Naive thymus-derived CD4-positive, alpha-beta T cell (primary cell): Measurements from ENCODE around the gene STMND1. TPM values are rescaled to one million over a fixed set of nuclear protein-coding genes. Genes with fewer than 3 reads are reported as not detected.
A peak's percentile ranks its signal among the peaks of the same experiment; 100 is the strongest.

Experiments used
- ATAC-seq: fragments of 150-1000 bp; cut with Tn5 transposase; 2 replicates; pipeline ENCODE4 v1.10.0; 2021; ENCODE audit warnings: mild to moderate bottlenecking, moderate library complexity
- CTCF ChIA-PET: fragments of 350-600 bp; sonication (Branson Sonifier 250); formaldehyde crosslinking; loops from one replicate; lab custom pipeline; 2021; ENCODE audit warnings: antibody characterized with exemption; lab: Charles Lee
- POLR2A ChIA-PET: fragments of 350-600 bp; sonication (Branson Sonifier 250); formaldehyde crosslinking; loops from one replicate; lab custom pipeline; 2021; ENCODE audit warnings: antibody characterized with exemption, inconsistent platforms; lab: Charles Lee
- DNase-seq, 9 donors: peaks; one replicate each; pipeline versions ENCODE4 v3.0.0 to v3.0.0-alpha.2; 2020 to 2022; ENCODE audit warnings: mixed read lengths in 1 of 9
- H3K27ac ChIP-seq: one replicate; pipeline ENCODE4 v1.7.0; 2013; ENCODE audit warnings: mild to moderate bottlenecking, low read depth, low read length, moderate library complexity
- H3K27me3 ChIP-seq, 2 donors: one replicate each; pipeline ENCODE4 v1.7.0; 2013; ENCODE audit warnings: low read length in 2 of 2, mild to moderate bottlenecking in 2 of 2, moderate library complexity in 2 of 2; ENCODE audit not compliant: control insufficient read depth in 2 of 2, insufficient read depth in 2 of 2
- H3K36me3 ChIP-seq, 3 experiments: 1 replicate in 2 of 3; 2 replicates in 1 of 3; pipeline ENCODE4 v1.7.0; 2013; ENCODE audit warnings: low read length in 3 of 3, mild to moderate bottlenecking in 3 of 3, moderate library complexity in 1 of 3; ENCODE audit not compliant: insufficient read depth in 3 of 3, control insufficient read depth in 2 of 3
- H3K4me1 ChIP-seq, 2 donors: one replicate each; pipeline ENCODE4 v1.7.0; 2013; ENCODE audit warnings: low read length in 2 of 2, mild to moderate bottlenecking in 2 of 2, moderate library complexity in 1 of 2; ENCODE audit not compliant: control insufficient read depth in 2 of 2, insufficient read depth in 2 of 2
- H3K4me3 ChIP-seq: 2 replicates; pipeline ENCODE4 v1.7.0; 2013; ENCODE audit warnings: mild to moderate bottlenecking, low read length
- H3K9me3 ChIP-seq, 3 experiments: 1 replicate in 2 of 3; 2 replicates in 1 of 3; pipeline ENCODE4 v1.7.0; 2013; ENCODE audit warnings: low read length in 3 of 3; ENCODE audit not compliant: control insufficient read depth in 2 of 3
- H3K27ac Mint-ChIP-seq, 9 donors: one replicate each; pipeline ENCODE4 v1.8.0; 2020 to 2022; ENCODE audit warnings: mixed read lengths in 9 of 9, mild to moderate bottlenecking in 8 of 9, moderate library complexity in 5 of 9, inconsistent platforms in 2 of 9
- H3K27me3 Mint-ChIP-seq, 5 donors: one replicate each; pipeline ENCODE4 v1.8.0; 2021 to 2022; ENCODE audit warnings: mixed read lengths in 5 of 5, mild to moderate bottlenecking in 1 of 5
- H3K36me3 Mint-ChIP-seq, 5 donors: one replicate each; pipeline ENCODE4 v1.8.0; 2020 to 2022; ENCODE audit warnings: mixed read lengths in 5 of 5, mild to moderate bottlenecking in 3 of 5, inconsistent platforms in 1 of 5
- H3K4me1 Mint-ChIP-seq, 7 donors: one replicate each; pipeline ENCODE4 v1.8.0; 2020 to 2022; ENCODE audit warnings: mixed read lengths in 7 of 7, mild to moderate bottlenecking in 3 of 7, inconsistent platforms in 1 of 7
- H3K4me3 Mint-ChIP-seq, 10 donors: one replicate each; pipeline ENCODE4 v1.8.0; 2020 to 2022; ENCODE audit warnings: mild to moderate bottlenecking in 10 of 10, mixed read lengths in 10 of 10, moderate library complexity in 6 of 10, inconsistent platforms in 2 of 10
- H3K9me3 Mint-ChIP-seq, 11 donors: one replicate each; pipeline ENCODE4 v1.8.0; 2020 to 2022; ENCODE audit warnings: mixed read lengths in 11 of 11, mild to moderate bottlenecking in 4 of 11, inconsistent platforms in 1 of 11, moderate library complexity in 1 of 11
- intact Hi-C, 2 donors: fragments of 100-400 bp; cut with micrococcal nuclease; formaldehyde crosslinking; loops; one replicate each; pipeline ENCODE4 v1.15.1; 2023
- polyA plus RNA-seq, 2 donors: library from polyadenylated mRNA; unstranded; fragments of 300-500 nt; fragmentation: Illumina TruSeq; gene quantifications; one replicate each; pipeline ENCODE4 v1.2.3, GENCODE V29; 2021
- total RNA-seq, 6 experiments: library from RNA in 5 of 6; stranded (reverse) in 5 of 6; gene quantifications; 1 replicate in 5 of 6; 2 replicates in 1 of 6; pipeline ENCODE4 v1.2.3 and lab custom pipeline; 2021 to 2026

The STMND1 gene
- total and polyA plus RNA-seq, 7 experiments from 2014 or later, result not detected

GRCh38 chr6:17081860-17082508 is 19.9 kb upstream of the STMND1 start:
- Histone ChIP-seq H3K4me1 (no peaks in the 10 kb centered on the region), H3K27ac (no peak overlapping the region), H3K9me3 (no peaks in the 10 kb centered on the region), H3K27me3 (no peaks in the 10 kb centered on the region), H3K4me3 (no peak overlapping the region), H3K36me3 (no peaks in the 10 kb centered on the region)
- Mint-ChIP-seq H3K27ac (no peak overlapping the region), H3K4me1 (no peaks in the 10 kb centered on the region), H3K4me3 (no peak overlapping the region), H3K27me3 (peaks cover under 1 to 20% (median 7%) of the 10 kb centered on the region in 5 donors), H3K9me3 (peaks cover 0 to 8% (median 0%) of the 10 kb centered on the region in 11 donors), H3K36me3 (no peaks in the 10 kb centered on the region)
- CTCF ChIA-PET, result no interaction called here
- ATAC-seq (no peak), DNase-seq (no peak)
- POLR2A ChIA-PET, result no interaction called here
- intact Hi-C loops, result loop anchor here in 1 of 2 donors (10.0 kb wide), 1 partner anchor 317 kb away; the partner anchor contains the start of gene ATXN1

- H3K27ac ChIP-seq, result no peak overlapping the region
- intact Hi-C loops, result loop anchor here in 1 of 2 donors (10.0 kb wide), 1 partner anchor 319 kb away; the partner anchor contains the start of gene ATXN1
- no peaks in the 10 kb centered on the region for H3K36me3 ChIP-seq
- no peaks in the 10 kb centered on the region for H3K27me3 ChIP-seq
- Mint-ChIP-seq H3K27me3 (peaks cover 2 to 20% (median 7%) of the 10 kb centered on the region in 5 donors), H3K4me3 (no peak overlapping the region), H3K4me1 (no peaks in the 10 kb centered on the region), H3K36me3 (no peaks in the 10 kb centered on the region), H3K9me3 (peaks cover 0 to 7% (median 0%) of the 10 kb centered on the region in 11 donors), H3K27ac (no peak overlapping the region)
- no peaks in the 10 kb centered on the region for H3K4me1 ChIP-seq
- ChIA-PET CTCF (no interaction called here), POLR2A (no interaction called here)
- no peak for DNase-seq
- no peak overlapping the region for H3K4me3 ChIP-seq
- ATAC-seq, result no peak
- no peaks in the 10 kb centered on the region for H3K9me3 ChIP-seq
Measured at GRCh38 chr6:17083397-17083796, 18.5 kb upstream of the STMND1 start.

GRCh38 chr6:17086469-17086868 is 15.4 kb upstream of the STMND1 start:
- Mint-ChIP-seq H3K4me3 (no peak overlapping the region), H3K9me3 (peaks cover 0 to 17% (median 5%) of the 10 kb centered on the region in 11 donors), H3K4me1 (no peaks in the 10 kb centered on the region), H3K27ac (no peak overlapping the region), H3K27me3 (peaks cover 4 to 22% (median 14%) of the 10 kb centered on the region in 5 donors), H3K36me3 (no peaks in the 10 kb centered on the region)
- H3K27ac ChIP-seq, result no peak overlapping the region
- no peaks in the 10 kb centered on the region for H3K36me3 ChIP-seq
- no peak for ATAC-seq
- CTCF ChIA-PET, result interaction anchor here (0.5 kb wide), 1 partner anchor 1160 kb away, joined by 4 read pairs; no protein-coding TSS in a partner anchor
- peak in 3 of 9 donors; percentile 0 to 6 (median 3) for DNase-seq
- H3K9me3 ChIP-seq, result peaks cover 0 to 8% (median 0%) of the 10 kb centered on the region in 3 experiments
- POLR2A ChIA-PET, result no interaction called here
- no peak overlapping the region for H3K4me3 ChIP-seq
- H3K27me3 ChIP-seq, result no peaks in the 10 kb centered on the region
- intact Hi-C loops, result loop anchor here (5.0 to 10.0 kb wide), 2 partner anchors 322 to 754 kb away; partner anchors contain the start of gene ATXN1 (in 1 of the 2)
- H3K4me1 ChIP-seq, result no peaks in the 10 kb centered on the region

- intact Hi-C loops, result loop anchor here (5.0 to 10.0 kb wide), 2 partner anchors 323 to 756 kb away; partner anchors contain the start of gene ATXN1 (in 1 of the 2)
- no peak overlapping the region for H3K4me3 Mint-ChIP-seq
- CTCF ChIA-PET, result no interaction called here
Measured at GRCh38 chr6:17088091-17088611, 13.7 kb upstream of the STMND1 start.

GRCh38 chr6:17091122-17091521 is 10.7 kb upstream of the STMND1 start:
- H3K4me3 Mint-ChIP-seq, result no peak overlapping the region
- ChIA-PET POLR2A (no interaction called here), CTCF (no interaction called here)
- no peaks in the 10 kb centered on the region for H3K27me3 ChIP-seq
- peaks cover 0 to 18% (median 5%) of the 10 kb centered on the region in 11 donors for H3K9me3 Mint-ChIP-seq
- H3K4me1 Mint-ChIP-seq, result no peaks in the 10 kb centered on the region
- intact Hi-C loops, result no loop called here
- no peak overlapping the region for H3K4me3 ChIP-seq
- H3K27ac Mint-ChIP-seq, result no peak overlapping the region
- no peaks in the 10 kb centered on the region for H3K4me1 ChIP-seq
- H3K27ac ChIP-seq, result no peak overlapping the region
- ATAC-seq (no peak), DNase-seq (no peak)
- peaks cover 5 to 25% (median 23%) of the 10 kb centered on the region in 5 donors for H3K27me3 Mint-ChIP-seq
- H3K9me3 ChIP-seq, result peaks cover 0 to 8% (median 0%) of the 10 kb centered on the region in 3 experiments
- no peaks in the 10 kb centered on the region for H3K36me3 ChIP-seq
- H3K36me3 Mint-ChIP-seq, result peaks cover 0 to 5% (median 0%) of the 10 kb centered on the region in 5 donors

More at GRCh38 chr6:17088091-17088611, 13.7 kb upstream of the STMND1 start:
- H3K27me3 ChIP-seq, result no peaks in the 10 kb centered on the region
- ATAC-seq (no peak), DNase-seq (no peak)
- H3K27ac Mint-ChIP-seq, result no peak overlapping the region
- POLR2A ChIA-PET, result no interaction called here
- H3K36me3 Mint-ChIP-seq, result peaks cover 0 to 5% (median 0%) of the 10 kb centered on the region in 5 donors
- peaks cover 4 to 30% (median 25%) of the 10 kb centered on the region in 5 donors for H3K27me3 Mint-ChIP-seq
- no peak overlapping the region for H3K4me3 ChIP-seq
- no peak overlapping the region for H3K27ac ChIP-seq
- peaks cover 0 to 8% (median 0%) of the 10 kb centered on the region in 3 experiments for H3K9me3 ChIP-seq
- peaks cover 0 to 18% (median 5%) of the 10 kb centered on the region in 11 donors for H3K9me3 Mint-ChIP-seq
- H3K4me1 Mint-ChIP-seq, result no peaks in the 10 kb centered on the region
- no peaks in the 10 kb centered on the region for H3K4me1 ChIP-seq
- no peaks in the 10 kb centered on the region for H3K36me3 ChIP-seq

- Histone ChIP-seq H3K27ac (no peak overlapping the region), H3K27me3 (no peaks in the 10 kb centered on the region), H3K9me3 (peaks cover 0 to 8% (median 0%) of the 10 kb centered on the region in 3 experiments), H3K4me1 (no peaks in the 10 kb centered on the region), H3K4me3 (no peak overlapping the region), H3K36me3 (no peaks in the 10 kb centered on the region)
- Mint-ChIP-seq H3K36me3 (peaks cover 0 to 5% (median 0%) of the 10 kb centered on the region in 5 donors), H3K4me1 (no peaks in the 10 kb centered on the region), H3K9me3 (peaks cover 0 to 18% (median 5%) of the 10 kb centered on the region in 11 donors), H3K27ac (no peak overlapping the region), H3K4me3 (no peak overlapping the region), H3K27me3 (peaks cover 4 to 42% (median 39%) of the 10 kb centered on the region in 5 donors)
- POLR2A ChIA-PET, result no interaction called here
- no peak for DNase-seq
- intact Hi-C loops, result no loop called here
- ATAC-seq, result no peak
- CTCF ChIA-PET, result no interaction called here
Measured at GRCh38 chr6:17093686-17094085, 8.2 kb upstream of the STMND1 start.
